Measurements from ENCODE around the gene CXCL17.
A peak's percentile ranks its signal among the peaks of the same experiment; 100 is the strongest.

CXCL17 gene

GRCh38 chr19:42428676-42429075 lies 14.1 kb downstream of the CXCL17 start:
- no peak for DNase-seq (ENCODE audit: low read depth, low spot score)

GRCh38 chr19:42427313-42427712 lies 15.4 kb downstream of the CXCL17 start, which contains the start of gene LIPE:
LIPE (minus strand) TSS chr19:42427388; CDS start chr19:42427149, 239 bp downstream.
- no peak within 1 kb of the TSS for H3K4me3 ChIP-seq (ENCODE audit: low read length)
- no peak for DNase-seq (ENCODE audit: low read depth, low spot score)

More at GRCh38 chr19:42428676-42429075, 14.1 kb downstream of the CXCL17 start:
- H3K4me3 ChIP-seq (ENCODE audit: low read length): no peak overlapping the region

DNA sequence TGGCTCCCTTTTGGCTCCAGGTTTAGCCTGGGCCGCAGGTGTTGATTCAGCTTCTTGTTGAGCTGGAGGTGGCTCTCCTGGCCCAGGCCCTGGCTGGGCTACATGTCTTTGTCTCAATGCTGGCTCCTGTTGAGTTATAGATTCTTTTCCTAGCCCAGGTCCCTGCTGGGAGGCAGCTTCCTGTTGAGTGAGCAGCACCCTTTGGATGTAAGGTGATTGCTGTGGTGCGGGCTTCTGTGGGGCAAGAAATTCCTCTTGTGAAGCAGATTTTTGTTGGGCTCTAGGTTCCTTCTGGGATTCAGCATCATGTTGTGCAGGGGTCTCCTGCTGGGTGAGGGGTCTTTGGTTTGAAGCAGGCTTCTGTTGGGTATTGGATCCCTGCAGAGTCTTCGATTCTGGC lies 16.1 kb downstream of the CXCL17 start:
- DNase-seq (ENCODE audit: low read depth, low spot score): no peak
- H3K4me3 ChIP-seq (ENCODE audit: low read length): no peak overlapping the region

- H3K4me3 ChIP-seq (ENCODE audit: low read length): no peak overlapping the region
- DNase-seq (ENCODE audit: low read depth, low spot score): no peak
Measured at GRCh38 chr19:42424712-42425131, 18.0 kb downstream of the CXCL17 start.

DNA sequence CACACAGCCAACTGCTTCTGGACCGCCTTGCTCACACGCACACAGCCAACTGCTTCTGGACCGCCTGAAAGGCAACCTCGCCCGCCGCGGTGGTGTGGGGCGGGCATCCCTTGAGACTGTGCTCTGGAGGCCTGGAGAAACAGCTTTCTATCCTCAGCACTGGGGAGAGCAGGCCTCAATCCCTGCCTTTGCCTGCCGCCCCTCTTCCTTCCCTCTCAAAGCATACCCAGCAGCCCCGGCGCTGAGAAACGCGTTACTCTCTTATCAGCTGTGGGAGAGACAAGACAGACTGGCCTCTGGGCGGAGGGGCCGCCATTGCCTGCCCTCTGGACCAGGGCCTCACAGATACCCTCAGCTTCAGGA lies 18.4 kb downstream of the CXCL17 start:
- no peak overlapping the region for H3K4me3 ChIP-seq (ENCODE audit: low read length)
- no peak for DNase-seq (ENCODE audit: low read depth, low spot score)

- peak overlapping the region; percentile 69 for H3K4me3 ChIP-seq (ENCODE audit: low read length)
- peak; percentile 75 for DNase-seq (ENCODE audit: low read depth, low spot score)
Measured at GRCh38 chr19:42423462-42424344, 19.0 kb downstream of the CXCL17 start.

GRCh38 chr19:42422901-42423461 lies 19.8 kb downstream of the CXCL17 start:
- peak overlapping the region; percentile 69 for H3K4me3 ChIP-seq (ENCODE audit: low read length)
- DNase-seq (ENCODE audit: low read depth, low spot score): peak; percentile 22

- peak overlapping the region; percentile 69 for H3K4me3 ChIP-seq (ENCODE audit: low read length)
- DNase-seq (ENCODE audit: low read depth, low spot score): no peak
Measured at GRCh38 chr19:42422092-42422900, 20.4 kb downstream of the CXCL17 start.

GRCh38 chr19:42421591-42422031 lies 21.1 kb downstream of the CXCL17 start:
- H3K4me3 ChIP-seq (ENCODE audit: low read length): no peak overlapping the region
- DNase-seq (ENCODE audit: low read depth, low spot score): no peak

GRCh38 chr19:42421101-42421500 lies 21.6 kb downstream of the CXCL17 start:
- no peak for DNase-seq (ENCODE audit: low read depth, low spot score)
- H3K4me3 ChIP-seq (ENCODE audit: low read length): no peak overlapping the region

DNA sequence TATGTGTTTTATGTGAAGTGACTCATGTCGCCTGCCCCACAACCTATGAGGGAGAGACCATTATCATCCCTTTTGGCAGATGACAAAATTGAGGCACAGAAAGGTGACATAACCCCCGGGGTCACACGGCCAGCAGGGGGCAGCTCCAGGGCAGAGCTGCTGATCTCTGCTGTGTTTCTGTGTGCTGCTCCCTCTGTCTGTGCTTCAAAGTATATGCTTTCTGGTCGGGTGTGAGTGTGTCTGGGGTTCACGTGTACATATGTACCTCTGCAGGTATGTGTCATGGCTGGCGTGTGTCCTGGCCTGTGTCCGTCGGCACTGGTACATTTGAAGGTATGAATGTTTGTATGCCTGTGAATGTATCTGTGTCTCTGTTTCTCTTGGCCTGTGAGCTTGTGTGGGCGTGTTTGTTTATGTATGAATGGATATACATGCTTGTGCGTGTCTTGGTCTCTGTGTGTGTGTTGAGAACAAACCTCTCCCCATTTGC lies 22.6 kb downstream of the CXCL17 start:
- peak; percentile 80 for DNase-seq (ENCODE audit: low read depth, low spot score)
- H3K4me3 ChIP-seq (ENCODE audit: low read length): no peak overlapping the region

DNA sequence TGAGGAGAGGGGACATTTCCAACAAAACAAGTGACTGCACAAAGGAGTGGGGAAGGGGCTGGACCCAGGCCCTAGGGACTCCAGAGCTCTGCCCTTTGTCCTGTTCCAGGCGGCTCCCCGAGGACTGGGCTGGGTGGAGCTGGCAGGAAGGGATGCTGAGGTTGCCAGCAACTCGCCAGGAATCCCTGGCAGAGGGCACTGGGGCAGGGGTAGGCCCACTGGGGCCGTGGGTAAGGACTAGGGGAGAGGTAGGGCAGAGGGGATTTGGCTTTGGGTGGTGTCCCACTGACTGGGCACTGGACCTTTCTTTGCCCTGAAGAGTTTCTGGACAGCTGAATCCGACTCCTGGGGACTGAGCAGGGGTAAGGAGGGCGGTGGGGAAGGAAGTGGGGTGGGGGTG lies 23.4 kb downstream of the CXCL17 start:
- no peak overlapping the region for H3K4me3 ChIP-seq (ENCODE audit: low read length)
- DNase-seq (ENCODE audit: low read depth, low spot score): no peak

DNA sequence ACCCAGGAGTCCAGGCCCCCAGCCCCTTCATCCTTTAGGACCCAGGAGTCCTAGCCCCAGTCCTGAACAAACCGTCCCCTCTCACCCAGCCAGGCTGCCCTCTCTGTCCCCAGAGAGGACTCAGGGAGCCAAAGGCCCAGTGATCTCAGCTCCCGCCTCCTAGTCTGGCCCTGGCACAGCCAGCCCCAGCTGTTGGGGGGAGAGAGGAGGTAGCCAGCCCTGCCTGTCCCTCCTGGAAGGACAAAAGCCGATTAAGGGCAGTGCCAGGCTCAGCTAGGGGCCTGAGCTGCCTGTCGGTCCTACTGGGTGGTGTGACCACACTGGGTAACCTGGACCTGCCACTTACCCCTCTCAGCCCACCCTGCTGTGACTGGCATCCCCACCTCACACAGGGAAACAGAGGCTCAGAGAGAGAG lies 30.1 kb downstream of the CXCL17 start:
- no peak overlapping the region for H3K4me3 ChIP-seq (ENCODE audit: low read length)
- DNase-seq (ENCODE audit: low read depth, low spot score): no peak

DNA sequence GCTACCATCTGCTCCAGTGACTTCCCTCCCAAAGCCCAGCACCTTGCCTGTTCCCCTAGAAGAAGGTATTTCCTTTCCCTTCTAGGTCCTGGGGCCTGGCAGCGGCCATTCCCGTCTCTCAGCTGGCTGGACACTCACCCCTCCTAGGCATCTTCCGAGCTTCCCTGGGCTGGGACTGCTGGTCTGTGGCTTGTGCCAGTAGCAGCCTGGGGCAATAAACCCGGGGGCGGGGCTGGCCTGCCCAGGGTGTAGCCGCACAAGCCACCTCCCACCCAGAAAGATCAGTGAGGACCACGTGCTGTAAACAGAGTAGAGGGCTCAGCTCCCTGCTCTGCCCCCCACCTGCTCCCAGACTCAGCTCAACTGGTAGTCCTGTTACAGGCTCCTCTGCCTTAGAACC lies 30.5 kb downstream of the CXCL17 start:
- no peak for DNase-seq (ENCODE audit: low read depth, low spot score)
- no peak overlapping the region for H3K4me3 ChIP-seq (ENCODE audit: low read length)

DNA sequence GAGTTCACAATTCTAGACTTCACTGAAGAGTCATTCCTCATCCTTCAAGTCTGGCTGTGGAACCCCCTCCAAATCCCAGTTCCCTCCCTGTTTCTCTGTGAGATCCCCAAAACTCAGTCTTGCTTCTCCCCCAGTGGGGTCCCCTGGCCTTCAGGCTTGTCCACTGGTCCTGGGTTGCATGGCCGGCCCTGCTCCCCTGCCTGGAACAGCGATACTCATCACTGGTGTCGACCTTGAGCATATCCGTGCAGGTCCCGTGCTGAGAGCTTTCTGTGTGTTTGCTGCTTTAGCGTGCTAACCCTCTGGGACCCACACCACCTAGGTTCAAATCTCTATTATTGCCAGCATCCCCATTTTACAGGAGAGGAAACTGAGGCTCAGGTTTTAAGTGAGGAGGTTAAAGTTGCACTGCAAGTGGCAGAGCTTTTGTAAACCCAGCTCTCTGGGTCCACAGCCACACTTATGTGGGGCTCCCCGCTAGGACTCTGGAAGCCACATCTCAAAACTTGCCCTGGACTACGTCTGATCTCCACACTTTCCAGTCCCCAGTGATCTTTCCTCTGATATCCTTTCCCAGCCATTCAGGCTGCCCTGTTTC lies 31.1 kb downstream of the CXCL17 start:
- H3K4me3 ChIP-seq (ENCODE audit: low read length): no peak overlapping the region
- DNase-seq (ENCODE audit: low read depth, low spot score): no peak

GRCh38 chr19:42410371-42410770 lies 32.4 kb downstream of the CXCL17 start:
- no peak for DNase-seq (ENCODE audit: low read depth, low spot score)
- H3K4me3 ChIP-seq (ENCODE audit: low read length): no peak overlapping the region

DNA sequence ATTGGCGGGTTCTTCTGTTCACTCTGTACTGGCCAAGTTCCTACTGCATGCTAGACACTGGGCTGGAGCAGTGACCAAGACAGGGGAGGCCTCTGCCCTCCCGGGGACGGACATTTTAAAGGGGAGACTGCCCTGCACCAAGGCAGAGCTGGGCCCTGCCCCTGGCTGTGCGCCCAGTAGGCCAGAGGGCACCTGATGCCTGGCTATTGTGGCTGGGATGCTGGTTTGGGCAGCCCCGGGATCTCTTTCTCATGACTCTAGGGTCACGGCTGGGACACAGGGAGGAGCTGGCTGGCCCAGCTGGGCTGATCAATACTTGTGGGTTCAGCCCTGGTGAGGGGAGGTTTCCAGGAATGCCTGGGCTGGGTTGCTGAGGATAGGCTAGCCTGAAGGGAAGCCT lies 33.3 kb downstream of the CXCL17 start:
- no peak for DNase-seq (ENCODE audit: low read depth, low spot score)

GRCh38 chr19:42407816-42408175 lies 35.0 kb downstream of the CXCL17 start:
- no peak overlapping the region for H3K4me3 ChIP-seq (ENCODE audit: low read length)
- DNase-seq (ENCODE audit: low read depth, low spot score): no peak

More for the DNA sequence above, 33.3 kb downstream of the CXCL17 start:
- no peak overlapping the region for H3K4me3 ChIP-seq (ENCODE audit: low read length)

GRCh38 chr19:42407085-42407815 lies 35.5 kb downstream of the CXCL17 start:
- DNase-seq (ENCODE audit: low read depth, low spot score): no peak
- no peak overlapping the region for H3K4me3 ChIP-seq (ENCODE audit: low read length)

Measured in Jurkat, Clone E6-1 (cell line).